NB4 (cell line): ENCODE measurements around the gene RRM2.

ENCODE experiments used
- DNase-seq: peaks from one replicate; pipeline ENCODE4 v3.0.0; 2010; ENCODE audit warnings: low read depth
- H3K4me3 ChIP-seq: one replicate; pipeline ENCODE4 v1.5.1; 2011; ENCODE audit warnings: mild to moderate bottlenecking, low read depth, low read length, moderate library complexity
- CTCF ChIP-seq: IDR thresholded peaks from one replicate; pipeline ENCODE4 v1.5.1; 2012; ENCODE audit warnings: low read depth, low read length
- MAX ChIP-seq: IDR thresholded peaks from 2 replicates; pipeline ENCODE4 v1.6.1; 2011; ENCODE audit warnings: low read depth, low read length
- MYC ChIP-seq: IDR thresholded peaks from 2 replicates; pipeline ENCODE4 v1.6.1; 2011; ENCODE audit warnings: low read depth, low read length
- POLR2A ChIP-seq: IDR thresholded peaks from 2 replicates; pipeline ENCODE4 v1.6.1; 2011; ENCODE audit warnings: mild to moderate bottlenecking; ENCODE audit not compliant: insufficient read length; ENCODE audit errors: extremely low read depth

The RRM2 gene

GRCh38 chr2:10165282-10165681 is 42.7 kb downstream of the RRM2 start:
- TF ChIP-seq MYC (no peak), MAX (no peak), POLR2A (no peak), CTCF (no peak)
- no peak overlapping the region for H3K4me3 ChIP-seq
- DNase-seq: no peak

- H3K4me3 ChIP-seq: no peak overlapping the region
- TF ChIP-seq MYC: no peak
- TF ChIP-seq MAX: no peak
- no peak for TF ChIP-seq POLR2A
- TF ChIP-seq CTCF: no peak
- DNase-seq: no peak
Observed at GRCh38 chr2:10165861-10166675, 43.5 kb downstream of the RRM2 start.

- no peak overlapping the region for H3K4me3 ChIP-seq
- DNase-seq: no peak
- no peak for TF ChIP-seq MYC
- no peak for TF ChIP-seq POLR2A
- no peak for TF ChIP-seq MAX
- TF ChIP-seq CTCF: no peak
Observed at GRCh38 chr2:10166676-10167292, 44.2 kb downstream of the RRM2 start.

- no peak overlapping the region for H3K4me3 ChIP-seq
- no peak for DNase-seq
- TF ChIP-seq MYC (no peak), POLR2A (no peak), MAX (no peak), CTCF (no peak)
Observed at GRCh38 chr2:10167316-10167715, 44.8 kb downstream of the RRM2 start.

GRCh38 chr2:10168221-10168620 is 45.7 kb downstream of the RRM2 start:
- no peak overlapping the region for H3K4me3 ChIP-seq
- no peak for TF ChIP-seq MYC
- no peak for TF ChIP-seq MAX
- no peak for TF ChIP-seq CTCF
- TF ChIP-seq POLR2A: no peak
- no peak for DNase-seq
